ENCODE results near the gene DUSP10.

Gene DUSP10

GRCh38 chr1:221690858-221691257 lies 51.0 kb downstream of the DUSP10 start:
- DNase-seq, result no peak

GRCh38 chr1:221689138-221689537 lies 52.8 kb downstream of the DUSP10 start:
- no peak for DNase-seq

GRCh38 chr1:221688488-221688843 lies 53.4 kb downstream of the DUSP10 start:
- DNase-seq, result no peak

- DNase-seq, result no peak
These were observed 53.9 kb downstream of the DUSP10 start for GRCh38 chr1:221687836-221688487.

- DNase-seq, result no peak
These were observed 58.2 kb downstream of the DUSP10 start for GRCh38 chr1:221683681-221684080.

- no peak for DNase-seq
These were observed 61.8 kb downstream of the DUSP10 start for GRCh38 chr1:221680085-221680484.

- no peak for DNase-seq
These were observed 63.9 kb downstream of the DUSP10 start for GRCh38 chr1:221678014-221678413.

GRCh38 chr1:221675880-221676800 lies 65.7 kb downstream of the DUSP10 start:
- no peak for DNase-seq

- DNase-seq, result no peak
These were observed 68.9 kb downstream of the DUSP10 start for GRCh38 chr1:221672965-221673364.

- no peak for DNase-seq
These were observed 69.6 kb downstream of the DUSP10 start for GRCh38 chr1:221672239-221672645.

GRCh38 chr1:221670081-221670480 lies 71.8 kb downstream of the DUSP10 start:
- no peak for DNase-seq

- DNase-seq, result no peak
These were observed 72.4 kb downstream of the DUSP10 start for GRCh38 chr1:221669441-221669840.

- no peak for DNase-seq
These were observed 74.4 kb downstream of the DUSP10 start for GRCh38 chr1:221667504-221667903.

- DNase-seq, result no peak
These were observed 77.6 kb downstream of the DUSP10 start for GRCh38 chr1:221664253-221664652.

GRCh38 chr1:221663321-221663720 lies 78.6 kb downstream of the DUSP10 start:
- no peak for DNase-seq

- no peak for DNase-seq
These were observed 86.1 kb downstream of the DUSP10 start for GRCh38 chr1:221655766-221656305.
